HuH-7 (cell line): ENCODE measurements around the gene CABP4.
A peak's percentile ranks its signal among the peaks of the same experiment; 100 is the strongest.

Source experiments
- DNase-seq: peaks from one replicate; pipeline ENCODE4 v3.0.0; 2011; ENCODE audit warnings: low spot score

The CABP4 gene

DNA sequence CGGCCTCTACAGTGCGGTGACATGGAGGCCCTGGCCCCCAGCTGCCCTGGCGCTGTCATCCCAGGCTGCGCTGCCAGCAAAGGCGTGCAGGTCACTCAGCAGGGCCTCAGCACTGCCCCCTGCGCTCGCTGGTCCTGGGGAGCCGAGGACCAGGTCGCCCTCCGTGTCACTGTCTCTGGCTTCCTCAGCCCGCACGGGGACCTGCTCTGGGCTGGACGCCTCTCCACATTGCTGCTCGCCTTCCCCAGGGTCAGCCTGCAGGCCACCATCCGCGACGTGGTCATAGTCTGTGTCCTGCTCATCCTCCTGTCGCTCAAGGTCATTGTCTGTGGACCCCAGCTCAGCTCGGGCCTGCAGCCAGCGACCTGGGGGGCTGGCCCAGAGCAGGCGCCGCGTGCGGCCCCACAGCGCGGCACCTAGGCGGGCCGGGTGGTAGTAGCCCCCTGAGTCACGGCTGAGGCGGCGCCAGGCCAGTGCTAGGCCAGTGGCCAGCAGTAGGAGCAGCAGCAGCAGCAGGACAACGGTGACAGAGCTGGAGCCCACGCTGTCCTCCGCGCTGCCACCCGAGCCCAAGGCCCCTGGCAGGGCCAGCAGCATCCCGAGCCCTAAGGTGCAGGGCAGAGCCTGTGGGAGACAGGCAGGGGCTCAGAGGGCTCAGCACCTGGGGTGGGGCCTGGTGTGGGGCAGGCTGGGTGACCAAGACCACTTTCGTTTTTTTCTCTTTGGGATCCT lies 19.3 kb upstream of the CABP4 start:
- no peak for DNase-seq

DNA sequence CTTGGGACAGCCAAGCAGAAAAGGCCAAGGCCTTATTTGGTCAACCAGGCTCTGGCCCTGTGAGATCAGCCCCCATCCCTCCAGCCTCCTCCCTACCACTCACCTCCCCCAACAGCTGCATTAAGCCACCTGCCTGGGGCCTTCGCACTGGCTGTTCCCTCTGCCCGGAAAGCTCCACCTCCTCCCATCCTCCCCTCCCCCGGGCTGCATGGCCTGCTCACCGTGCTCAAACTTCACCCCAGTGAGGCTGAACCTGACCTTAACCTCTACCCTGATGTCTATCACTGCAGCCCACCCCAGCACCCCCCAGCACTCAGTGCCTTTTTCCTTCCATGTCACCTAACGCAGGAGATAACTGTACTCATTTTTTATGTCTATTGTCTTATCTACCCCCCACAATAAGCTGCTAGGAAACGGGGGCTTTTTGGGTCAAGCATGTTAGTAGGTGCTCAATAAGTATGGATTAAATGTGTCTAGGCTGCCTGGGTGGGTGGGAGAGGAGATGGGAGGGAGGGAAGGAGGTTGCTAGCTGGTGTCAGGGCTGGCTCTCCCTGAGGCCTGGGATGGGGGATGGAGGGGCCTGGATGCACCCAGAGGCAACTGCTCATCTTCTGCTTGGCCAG lies 18.6 kb upstream of the CABP4 start:
- DNase-seq: no peak

DNA sequence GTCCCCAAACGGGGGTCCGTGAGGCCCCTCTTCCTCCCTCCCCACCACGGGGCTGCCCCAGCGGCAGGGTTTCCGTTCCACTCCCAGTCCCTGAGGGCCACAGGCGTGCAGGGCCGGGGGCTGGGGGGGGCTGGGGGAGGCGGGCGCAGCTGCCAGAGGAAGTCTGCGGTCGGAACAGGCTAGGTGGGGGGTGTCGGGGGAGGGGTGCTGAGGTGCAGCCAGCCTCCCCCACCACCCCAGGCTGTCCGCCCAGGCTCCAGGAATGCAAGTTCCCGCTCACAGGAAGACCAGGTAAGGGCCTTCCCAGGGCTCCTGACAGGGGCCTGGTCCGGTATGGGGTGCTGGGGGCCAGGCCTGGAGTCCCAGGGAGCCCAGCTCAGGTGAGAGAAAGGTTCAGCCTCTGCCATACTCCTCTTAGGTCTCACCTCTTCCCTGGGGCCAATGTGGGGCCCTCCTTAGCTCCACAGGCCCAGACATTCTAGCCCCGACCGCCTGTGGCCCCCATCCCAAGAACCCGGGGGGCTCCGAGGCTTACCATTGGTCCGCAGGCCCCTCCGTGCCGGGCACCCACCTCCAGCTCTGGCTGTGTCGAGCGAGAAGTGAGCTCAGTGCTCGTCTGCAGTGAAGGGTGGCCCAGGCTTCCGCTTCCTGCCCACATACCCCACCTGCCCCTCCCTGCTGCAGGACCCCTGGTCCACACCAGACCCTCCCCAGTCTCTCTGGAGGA lies 17.9 kb upstream of the CABP4 start, which contains the start of gene PTPRCAP:
Gene PTPRCAP (minus strand): TSS at position 601 of the 727 bp plus-strand sequence. CDS start 63 bp downstream, at position 538.
- DNase-seq: no peak

DNA sequence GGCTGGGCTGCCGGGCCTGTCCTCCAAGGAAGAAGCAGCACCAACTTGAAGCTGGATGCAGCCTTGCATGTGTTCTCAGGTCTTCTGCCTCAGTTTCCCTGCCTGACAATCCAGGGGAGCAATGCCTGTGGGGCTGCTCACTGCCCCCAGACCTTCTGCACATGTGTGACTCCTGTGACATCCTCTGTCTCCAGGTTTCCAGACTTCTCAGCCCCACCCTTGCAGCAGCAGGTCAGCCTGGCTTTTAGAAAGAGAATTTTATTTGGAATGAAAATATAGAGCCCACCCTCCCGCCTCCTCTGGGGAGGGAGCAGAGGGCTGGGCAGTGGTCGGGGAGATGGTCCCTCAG lies 17.4 kb upstream of the CABP4 start:
- no peak for DNase-seq

DNA sequence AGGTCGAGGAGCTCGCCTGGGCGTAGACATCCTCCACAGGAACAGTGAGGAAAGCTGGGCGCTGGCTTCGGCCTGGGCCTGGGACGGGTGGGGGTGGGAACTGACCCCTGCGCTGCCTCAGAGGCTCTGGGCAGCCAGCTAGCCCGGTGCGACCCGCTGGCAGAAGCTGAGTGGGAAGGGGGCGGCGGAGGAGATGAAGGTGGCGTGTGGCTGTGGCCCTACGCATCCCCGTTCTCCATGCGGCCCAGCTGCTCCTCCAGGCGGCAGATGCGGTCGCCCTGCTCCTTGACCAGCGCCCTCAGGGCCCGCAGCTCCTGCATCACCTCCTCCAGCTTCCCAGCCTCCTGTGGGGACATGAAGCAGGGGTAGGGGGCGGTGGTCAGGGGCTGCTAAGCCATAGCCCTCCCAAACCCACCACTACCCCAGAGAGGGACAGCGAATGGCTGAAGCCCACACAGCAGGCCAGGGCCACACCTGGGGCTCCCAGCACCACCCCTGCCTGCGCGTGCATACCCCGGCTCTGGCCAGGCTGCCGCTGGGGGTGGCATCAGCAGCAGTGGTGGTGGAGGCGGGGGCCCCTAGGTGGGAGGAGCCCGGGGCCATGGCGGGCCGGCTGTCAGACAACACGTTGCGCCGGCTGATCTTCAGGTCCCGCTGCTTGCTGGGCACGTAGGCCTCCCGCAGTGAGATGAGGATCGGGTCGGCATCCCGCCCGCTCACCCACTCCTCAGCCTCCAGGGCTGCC lies 16.8 kb upstream of the CABP4 start:
- DNase-seq: no peak

GRCh38 chr11:67439321-67440228 lies 15.6 kb upstream of the CABP4 start:
- DNase-seq: peak; percentile 91

DNA sequence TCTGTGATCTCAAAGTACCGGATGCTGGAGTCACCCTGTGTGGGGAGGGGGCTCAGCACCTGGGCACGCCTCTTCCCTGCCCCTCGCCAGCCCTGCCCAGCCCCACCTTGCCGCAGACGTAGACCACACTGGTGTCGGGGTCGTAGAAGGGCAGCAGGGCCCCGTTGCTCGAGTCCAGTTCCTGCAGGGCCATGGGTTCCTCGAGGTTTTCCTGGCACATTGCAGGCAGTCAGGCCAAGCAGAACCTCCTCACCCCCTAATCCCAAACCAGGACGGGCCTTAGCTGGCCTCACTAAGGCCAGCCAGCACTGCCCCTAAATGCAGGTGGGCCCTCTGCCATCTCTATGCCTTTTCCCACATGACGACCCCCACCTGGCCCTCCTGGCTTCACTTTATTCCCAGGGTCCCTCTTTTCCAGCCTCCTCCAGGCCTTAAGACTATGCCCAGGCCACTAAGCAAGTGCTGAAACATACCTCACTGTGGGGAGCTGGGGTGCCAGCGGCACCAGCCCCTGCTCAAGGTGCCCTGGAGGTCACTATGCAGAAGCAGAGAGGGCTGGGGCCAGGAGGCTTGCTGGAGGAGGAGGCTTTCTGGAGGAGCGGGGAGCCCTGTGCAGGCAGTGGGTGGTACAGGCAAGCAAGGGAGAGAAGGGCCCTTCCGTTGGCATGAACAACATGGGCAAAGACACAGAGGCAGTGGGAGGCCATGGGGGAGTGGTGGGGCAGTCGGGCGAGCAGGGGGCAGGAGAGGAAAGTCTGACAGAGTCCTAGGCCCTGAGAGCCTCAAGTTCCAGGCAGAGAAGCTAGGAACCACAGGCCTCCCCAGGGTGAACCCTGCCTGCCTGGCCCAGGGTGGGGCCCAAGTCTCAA lies 14.7 kb upstream of the CABP4 start:
- no peak for DNase-seq

GRCh38 chr11:67441098-67441563 lies 14.0 kb upstream of the CABP4 start:
- DNase-seq: no peak

DNA sequence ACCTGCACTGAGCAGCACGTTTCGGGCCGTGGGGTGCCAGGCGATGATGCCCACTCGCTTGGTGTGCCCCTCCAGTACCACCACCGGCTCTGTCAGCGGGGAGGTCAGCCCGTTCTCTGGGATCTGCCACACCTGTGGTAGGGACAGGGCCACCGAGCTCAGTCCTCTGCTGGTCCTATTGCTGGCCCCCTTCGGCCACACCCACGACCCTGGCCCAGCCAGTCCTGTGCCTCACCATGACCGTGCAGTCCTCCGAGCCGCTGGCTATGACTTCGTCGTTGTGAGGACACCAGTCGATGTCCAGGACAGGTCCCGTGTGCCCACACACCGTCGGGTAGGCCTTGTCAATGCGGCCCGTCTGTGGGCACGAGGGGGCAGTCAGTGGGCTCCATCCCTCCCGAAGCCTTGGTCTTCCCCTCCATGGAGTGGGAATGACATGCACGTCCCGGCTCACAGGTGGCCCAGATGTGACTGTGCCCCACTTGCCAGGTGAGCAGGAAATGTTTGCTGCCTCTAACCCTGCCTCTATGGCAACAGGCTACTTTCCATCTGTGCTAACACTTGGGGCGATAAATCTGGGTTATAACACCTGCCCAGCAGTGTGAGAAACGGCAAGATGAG lies 13.3 kb upstream of the CABP4 start:
- DNase-seq: no peak

DNA sequence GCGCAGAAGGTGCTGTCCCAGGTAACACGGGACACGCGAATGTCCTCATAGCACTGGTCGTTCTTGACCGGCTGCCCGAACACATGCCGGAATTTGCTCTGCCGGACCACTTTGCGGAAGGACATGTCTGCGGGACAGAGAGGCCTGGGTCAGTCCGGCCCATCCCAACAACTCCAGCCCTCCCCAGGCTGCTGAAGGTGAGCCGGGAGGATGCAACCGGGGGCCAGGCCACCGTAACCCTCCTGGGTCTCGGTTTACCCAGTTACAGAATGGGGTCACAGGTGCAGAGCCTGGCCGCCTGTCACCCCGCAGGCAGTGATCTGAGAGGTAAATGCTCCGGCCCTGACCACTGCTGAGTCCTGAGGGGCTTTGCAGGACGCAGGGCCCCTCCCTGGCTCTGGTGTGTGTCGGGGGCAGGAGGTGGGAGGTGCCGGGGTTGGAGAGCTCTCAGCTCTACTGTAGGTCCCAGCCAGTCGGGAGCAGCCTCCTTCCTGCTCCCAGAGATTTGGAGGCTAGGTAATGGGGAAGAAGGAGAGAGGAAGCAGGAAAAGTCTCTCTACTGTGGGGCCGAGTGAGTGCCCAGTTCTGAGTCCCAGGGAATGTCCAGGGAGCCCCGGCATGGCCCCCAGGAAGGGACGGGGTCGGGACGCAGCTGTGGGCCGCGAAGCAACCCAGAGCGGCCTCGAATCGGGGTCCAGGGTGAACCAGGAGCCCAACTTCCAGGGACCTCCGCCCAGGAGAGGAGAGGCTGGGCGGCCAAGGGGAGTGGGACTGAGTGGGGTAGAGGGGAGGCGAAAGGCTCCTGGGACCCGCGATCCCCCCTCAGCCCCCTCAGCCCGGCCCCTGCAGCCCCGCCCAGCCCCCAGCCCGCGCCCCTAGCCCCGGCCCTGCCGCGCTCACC lies 12.4 kb upstream of the CABP4 start:
- no peak for DNase-seq

GRCh38 chr11:67445515-67445914 lies 9.6 kb upstream of the CABP4 start:
- no peak for DNase-seq

DNA sequence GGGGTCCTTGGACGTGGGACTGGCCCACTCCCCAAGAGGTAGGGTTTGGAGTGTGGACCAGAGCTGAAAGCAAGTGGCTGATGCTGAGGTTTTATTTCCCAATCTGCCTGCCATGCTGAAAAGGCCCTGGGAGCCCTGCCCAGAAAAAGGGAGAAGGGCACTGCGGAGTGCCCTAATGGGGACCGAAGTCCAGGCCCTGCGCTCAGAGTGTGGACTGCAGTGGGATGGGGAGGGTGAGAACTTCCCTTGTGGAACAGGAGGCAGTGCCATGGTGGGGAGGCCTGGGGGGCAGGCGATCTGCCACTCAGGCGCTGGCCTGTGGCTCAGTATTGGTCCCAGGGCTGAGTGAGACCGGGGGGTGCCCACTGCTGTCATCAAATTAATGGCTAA lies 6.9 kb upstream of the CABP4 start:
- no peak for DNase-seq

GRCh38 chr11:67449116-67449844 lies 5.9 kb upstream of the CABP4 start:
- no peak for DNase-seq

- DNase-seq: no peak
Observed at GRCh38 chr11:67450796-67451657, 4.1 kb upstream of the CABP4 start.

GRCh38 chr11:67451658-67451976 lies 3.5 kb upstream of the CABP4 start:
- DNase-seq: no peak

GRCh38 chr11:67452141-67452952 lies 2.8 kb upstream of the CABP4 start, which contains the start of gene GPR152:
GPR152 (minus strand) TSS chr11:67452729; CDS start chr11:67452724, 5 bp downstream.
- DNase-seq: no peak
